NCI-H460 (cell line): ENCODE measurements around the gene PDE6B. TPM values are rescaled to one million over a fixed set of nuclear protein-coding genes. Genes with fewer than 3 reads are reported as not detected.
"Not testable (repeated sequence)": the region's sequence is repeated elsewhere in the genome, so short reads cannot be mapped to it uniquely, and the experiment has no call there.

Source experiments
- DNase-seq: peaks from one replicate; pipeline ENCODE4 v3.0.0-alpha.2; 2016; ENCODE audit warnings: low read depth; ENCODE audit errors: extremely low read depth
- total RNA-seq: library from RNA; depleted of rRNA; stranded (reverse); fragments of >200 nt; shearing (Covaris generic); gene quantifications from 2 replicates; pipeline ENCODE4 v1.2.3, GENCODE V29; 2014

Gene PDE6B
- total RNA-seq, 1 experiment from 2014 or later = not detected

DNA sequence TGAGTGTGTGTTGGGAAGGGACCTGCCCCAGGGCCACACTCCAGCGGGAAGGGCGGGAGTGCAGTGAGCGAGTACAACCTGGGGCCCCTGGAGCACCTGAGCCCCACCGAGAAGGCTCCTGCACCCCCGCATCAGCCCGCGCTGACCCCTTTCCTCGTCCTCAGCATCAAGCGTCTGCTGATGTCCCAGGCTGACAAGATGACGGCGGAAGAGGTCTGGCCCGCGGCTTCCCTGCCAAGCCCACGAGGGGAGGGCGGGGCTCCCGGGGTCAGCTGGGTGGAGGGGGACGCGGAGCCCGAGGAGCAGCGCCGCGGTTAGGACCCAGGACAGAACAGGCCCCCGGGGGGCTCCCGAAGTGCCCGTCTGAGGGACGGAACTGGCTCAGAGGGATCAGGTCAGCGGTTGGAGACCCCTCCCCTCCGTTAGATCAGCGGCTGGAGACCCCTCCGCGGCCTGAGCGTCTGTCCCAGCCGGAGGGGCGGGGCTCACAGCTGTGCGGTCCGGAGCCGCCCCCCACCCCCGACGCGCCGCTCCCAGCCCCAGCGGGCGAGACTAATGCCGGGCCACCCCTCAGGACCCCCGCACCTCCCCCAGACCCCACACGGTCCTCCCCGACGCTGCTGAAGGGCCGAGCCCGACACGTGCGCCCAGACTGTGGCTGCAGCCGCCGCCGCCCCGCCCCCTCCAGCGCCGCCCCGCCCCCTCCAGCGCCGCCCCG is 55.7 kb downstream of the PDE6B start:
- no peak for DNase-seq

DNA sequence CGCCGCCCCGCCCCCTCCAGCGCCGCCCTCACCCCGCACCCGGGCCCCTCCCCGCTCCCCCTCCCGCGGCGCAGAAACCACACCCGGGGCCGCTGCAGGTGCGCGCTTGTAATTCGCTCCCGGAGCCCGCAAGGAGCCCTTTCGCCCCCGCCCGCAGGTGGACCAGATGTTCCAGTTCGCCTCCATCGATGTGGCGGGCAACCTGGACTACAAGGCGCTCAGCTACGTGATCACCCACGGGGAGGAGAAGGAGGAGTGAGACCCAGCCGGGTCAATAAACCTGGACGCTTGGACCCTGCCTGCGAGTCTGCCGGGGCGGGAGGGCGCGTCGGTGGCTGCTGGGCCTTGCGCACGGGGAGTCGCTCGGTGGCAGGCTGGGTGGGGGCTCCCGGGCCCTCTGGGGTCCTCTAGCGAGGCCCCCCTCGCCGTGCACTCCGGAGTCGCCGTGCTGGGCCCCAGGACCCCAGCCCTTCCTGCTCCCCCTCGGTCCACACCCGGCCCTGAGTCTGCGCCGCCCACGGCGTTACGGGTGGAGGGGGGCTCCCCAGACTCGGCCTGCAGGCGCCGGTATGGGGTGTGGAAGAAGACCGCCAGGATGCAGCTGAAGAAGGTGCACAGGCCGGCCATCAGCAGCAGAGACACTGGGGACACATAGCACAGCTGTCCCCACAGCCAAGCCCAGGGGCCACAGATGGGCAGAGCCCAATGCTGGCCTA is 56.5 kb downstream of the PDE6B start:
- no peak for DNase-seq

GRCh38 chr4:682490-683172 is 57.3 kb downstream of the PDE6B start:
- no peak for DNase-seq

GRCh38 chr4:683247-683897 is 58.0 kb downstream of the PDE6B start:
- DNase-seq = no peak

DNA sequence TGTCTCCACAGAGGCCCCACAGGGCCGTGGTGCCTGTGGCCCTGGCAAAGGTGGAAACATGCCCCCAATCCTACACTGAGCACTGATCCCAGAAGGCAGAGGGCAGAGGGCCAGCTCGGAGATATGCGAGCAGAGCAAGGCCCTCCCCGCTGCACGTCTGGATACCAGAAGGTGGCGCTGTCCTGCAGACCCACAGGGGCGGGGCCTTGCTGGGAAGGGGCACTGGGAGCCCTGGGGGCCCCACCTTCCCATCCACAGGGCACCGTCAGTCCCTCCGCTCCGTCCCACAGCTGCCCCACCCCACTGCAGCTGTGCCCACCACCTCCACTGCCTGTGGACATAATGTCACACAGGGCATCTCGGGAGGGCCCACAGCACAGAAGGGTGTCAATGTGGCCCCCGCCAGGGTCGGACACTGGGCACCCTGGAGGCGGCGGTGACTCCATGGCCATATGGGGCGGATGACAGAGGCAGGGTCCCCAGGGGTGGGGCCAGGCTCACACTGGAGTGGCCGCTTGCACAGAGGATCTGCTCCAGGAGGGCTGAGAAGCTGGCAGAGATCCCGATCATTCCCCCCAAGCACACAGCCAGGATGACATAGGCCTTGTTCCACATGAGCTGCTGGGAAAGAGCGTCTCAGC is 58.7 kb downstream of the PDE6B start:
- peak; percentile 61 for DNase-seq

GRCh38 chr4:684623-685327 is 59.4 kb downstream of the PDE6B start:
- DNase-seq = no peak

- no peak for DNase-seq
Measured at GRCh38 chr4:685679-686412, 60.5 kb downstream of the PDE6B start.

DNA sequence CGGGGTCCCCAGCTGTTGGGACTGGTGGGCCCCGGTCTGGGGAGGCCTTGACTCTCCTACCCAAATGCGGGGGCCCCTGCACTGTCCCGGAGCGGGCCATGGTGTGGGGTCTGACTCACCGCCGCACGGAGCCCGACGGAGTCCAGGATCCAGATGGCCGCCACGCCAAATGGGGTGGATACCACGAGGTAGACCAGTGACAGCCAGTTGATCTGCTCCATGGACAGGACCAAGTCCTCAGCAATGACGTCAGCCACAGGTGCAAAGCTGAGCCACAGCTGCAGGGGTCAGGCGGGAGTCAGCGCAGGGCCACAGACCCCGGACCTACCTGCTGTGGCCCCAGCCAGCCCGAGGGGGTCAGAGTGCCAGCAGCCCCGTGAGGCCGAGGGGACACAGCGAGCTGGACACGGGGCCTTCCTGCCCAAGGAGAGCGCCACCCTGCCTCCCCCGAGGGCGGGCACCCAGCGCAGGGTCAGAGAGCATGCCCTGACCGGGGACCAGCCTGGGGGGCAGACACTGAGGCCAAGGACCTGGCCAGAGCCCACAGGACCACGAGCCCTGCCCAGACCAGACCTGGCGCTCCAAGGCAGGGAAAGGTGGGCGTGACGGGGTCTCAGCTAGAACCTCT is 61.2 kb downstream of the PDE6B start:
- no peak for DNase-seq

DNA sequence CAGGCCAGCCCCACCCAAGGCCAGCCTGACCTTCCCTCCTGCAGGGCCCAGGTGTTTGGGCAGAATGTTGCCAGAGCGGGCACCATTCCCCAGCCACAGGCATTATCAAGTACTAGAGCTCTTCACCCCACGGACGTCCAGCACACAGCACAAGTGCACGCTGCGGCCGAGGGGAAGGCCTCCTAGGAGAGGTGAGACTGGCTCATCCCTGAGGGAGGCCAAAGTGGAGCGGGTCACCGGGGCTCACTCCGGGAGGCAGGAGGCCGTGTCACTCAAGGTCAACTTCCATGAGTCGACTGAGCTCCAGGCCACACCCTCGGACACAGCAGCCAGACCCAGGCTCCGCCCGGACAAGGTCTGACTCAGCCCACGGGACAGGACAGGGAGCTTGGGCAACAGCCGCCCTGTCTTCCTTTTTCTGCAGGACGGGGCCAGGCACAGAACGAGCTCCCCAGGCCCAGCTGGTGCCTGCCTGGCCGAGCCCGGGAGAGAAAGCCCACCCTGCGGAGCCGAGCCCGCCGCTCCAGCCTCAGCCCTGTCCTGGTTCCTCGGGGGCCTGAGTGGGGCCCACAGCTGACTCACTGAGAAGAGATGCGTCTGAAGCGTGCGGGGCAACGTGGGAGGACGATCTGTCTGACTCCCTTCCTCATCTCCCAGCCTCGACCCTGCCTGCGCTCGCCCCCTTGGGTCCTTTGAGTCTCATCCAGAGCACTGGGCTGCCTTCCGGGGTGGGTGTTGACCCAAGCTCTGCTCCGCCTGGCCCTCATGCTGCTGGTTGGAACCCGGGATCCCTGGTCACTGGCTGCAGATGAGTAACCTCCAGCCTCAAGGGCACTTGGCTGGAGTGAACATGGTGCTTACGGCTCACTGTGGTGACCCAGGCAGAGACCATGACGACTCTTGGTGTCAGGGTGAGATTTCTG is 61.9 kb downstream of the PDE6B start:
- DNase-seq = peak; percentile 86

DNA sequence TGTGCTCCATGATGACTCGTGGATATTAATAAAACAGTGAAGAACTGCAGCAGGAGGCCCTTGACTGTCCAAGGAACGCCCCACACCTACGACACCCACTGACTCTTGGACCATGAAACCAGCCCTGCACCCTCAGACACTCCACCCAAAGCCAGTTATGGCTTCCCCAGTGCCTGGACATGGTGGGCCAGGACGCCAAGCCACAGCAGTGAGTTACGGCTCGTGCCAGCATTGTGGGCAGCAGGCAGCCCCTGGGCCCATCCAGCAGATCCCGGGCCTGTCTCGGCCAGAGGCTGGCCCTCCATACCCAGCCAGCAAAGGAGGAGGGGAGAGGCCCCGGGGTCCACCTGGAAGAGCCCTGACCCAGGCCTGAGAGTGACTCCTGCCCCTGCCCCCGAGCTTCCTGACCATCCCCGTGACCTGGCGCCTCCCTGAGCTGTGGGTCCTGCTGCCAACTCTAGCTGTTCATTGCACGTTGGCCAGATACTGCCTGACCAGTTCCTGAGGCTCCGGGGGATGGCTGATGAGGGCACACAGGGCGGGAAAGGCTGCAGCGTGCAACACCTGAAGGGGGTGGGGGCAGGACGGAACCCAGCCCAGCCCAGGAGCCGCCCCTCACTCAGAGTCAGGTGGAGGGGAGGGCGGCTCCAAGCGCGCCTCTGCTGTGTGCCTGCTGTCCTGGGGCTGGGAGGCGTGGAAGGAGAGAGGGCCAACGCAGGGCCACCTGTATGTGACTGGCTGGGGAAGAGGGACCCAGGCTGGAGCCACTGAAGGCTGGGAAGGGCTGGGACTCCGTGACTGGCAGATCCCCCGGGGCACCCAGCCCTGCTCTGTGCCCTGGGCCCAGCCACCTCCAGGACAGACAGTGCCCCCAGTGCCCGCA is 62.8 kb downstream of the PDE6B start:
- DNase-seq = no peak

DNA sequence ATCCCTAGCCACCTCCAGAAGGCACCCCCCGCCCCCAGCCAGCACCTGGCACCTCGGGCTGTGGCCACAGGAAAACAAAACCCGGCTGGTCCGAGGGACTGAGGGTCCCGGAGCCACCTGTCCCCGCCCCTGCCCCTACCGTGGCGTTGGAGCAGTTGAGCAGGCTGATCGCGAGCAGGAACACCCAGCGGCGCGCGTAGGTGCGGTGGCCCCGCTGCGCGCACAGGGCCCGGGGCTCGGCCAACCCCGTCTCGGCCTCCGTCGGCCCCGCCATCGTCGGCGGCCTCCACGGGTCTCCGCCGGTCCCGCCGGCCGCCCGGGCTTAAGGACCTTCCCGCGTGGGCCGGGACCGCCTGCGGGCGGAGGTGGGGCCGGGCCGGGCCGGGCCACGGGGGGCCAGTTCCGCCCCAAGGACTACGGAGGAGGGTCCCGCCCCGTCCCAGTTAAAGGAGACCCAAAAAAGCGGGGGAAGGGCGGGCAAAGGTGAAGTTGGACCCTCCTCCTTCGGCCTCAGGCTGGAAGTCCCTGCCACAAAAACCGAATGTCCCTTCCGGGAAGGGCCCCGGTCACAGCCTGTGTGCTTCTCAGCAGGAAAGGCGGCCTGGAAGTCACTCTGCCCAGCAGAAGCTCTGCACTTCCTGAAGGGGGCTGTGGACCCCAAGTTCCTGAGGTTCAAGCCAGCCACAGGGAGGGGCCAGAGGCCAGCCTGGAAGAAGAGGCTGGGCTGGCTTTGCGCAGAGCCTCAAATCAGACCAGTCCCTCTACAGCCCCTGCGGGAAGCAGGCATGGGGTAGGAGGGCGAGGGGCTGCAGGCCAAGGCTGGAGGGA is 63.7 kb downstream of the PDE6B start, which contains the start of gene SLC49A3:
Gene SLC49A3 (minus strand): TSS at position 298 of the 828 bp plus-strand sequence. CDS start 24 bp downstream, at position 274.
- DNase-seq = no peak

DNA sequence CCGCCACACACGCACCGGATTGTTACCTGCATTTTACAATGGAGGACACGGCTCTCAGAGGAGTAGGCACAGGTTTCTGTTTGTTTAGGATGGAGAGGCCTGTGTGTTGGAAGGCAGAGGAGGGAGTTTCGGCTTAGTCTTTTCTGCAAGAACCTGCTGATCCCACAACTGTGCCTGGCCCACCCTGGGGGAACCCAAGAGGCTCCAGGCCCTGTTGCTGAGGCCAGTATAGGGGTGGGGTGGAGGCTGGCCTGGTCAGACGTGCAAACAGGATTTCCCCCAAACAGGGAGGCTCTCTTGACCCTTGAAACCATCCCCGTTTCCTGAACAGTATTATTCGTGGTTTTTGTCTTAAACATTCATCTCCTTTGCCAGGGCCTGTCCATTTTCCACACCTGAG is 64.3 kb downstream of the PDE6B start:
- DNase-seq = no peak

GRCh38 chr4:692771-693554 is 67.6 kb downstream of the PDE6B start:
- DNase-seq = no peak

DNA sequence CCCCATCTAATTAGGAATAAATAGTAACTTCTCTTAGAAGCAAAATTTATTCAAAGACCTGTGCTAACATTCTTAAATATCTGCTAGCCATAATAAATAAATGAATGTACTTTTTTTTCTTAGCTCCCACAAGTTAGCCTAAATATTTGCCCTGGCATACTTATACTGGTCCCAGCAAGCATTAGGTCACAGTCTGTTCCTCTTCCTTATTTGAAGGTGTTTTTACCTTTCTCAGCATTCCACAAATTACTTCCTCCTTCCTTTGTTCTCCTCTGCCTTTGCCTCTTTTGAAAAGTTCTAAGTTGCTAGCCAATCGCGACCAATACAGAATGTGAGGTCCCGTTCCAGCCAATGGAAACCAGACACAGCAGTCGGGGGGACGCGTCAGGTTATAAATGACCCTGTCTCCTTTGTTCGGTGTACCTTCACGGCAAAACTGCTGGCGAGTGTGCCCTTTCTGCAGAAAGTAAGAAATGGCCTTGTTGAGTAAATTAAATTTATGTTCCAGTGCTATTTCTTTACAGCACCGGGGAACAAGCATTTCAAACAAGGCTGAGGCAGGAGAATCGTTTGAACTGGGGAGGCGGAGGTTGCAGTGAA is 69.1 kb downstream of the PDE6B start:
- DNase-seq = not testable (repeated sequence)
